Heart left ventricle (tissue), 16 donors: ENCODE measurements around the gene ARPC5L. TPM values are rescaled to one million over a fixed set of nuclear protein-coding genes. Genes with fewer than 3 reads are reported as not detected.
"Not testable (repeated sequence)": the region's sequence is repeated elsewhere in the genome, so short reads cannot be mapped to it uniquely, and the experiment has no call there.

Source experiments
- ATAC-seq, 4 donors: fragments of 200-7000 bp; cut with Tn5 transposase; one replicate each; pipeline ENCODE4 v1.9.1; 2020 to 2022; ENCODE audit warnings: moderate library complexity in 4 of 4, mild to moderate bottlenecking in 3 of 4, moderate number of reproducible peaks in 1 of 4
- DNase-seq, 5 donors: peaks; one replicate each; pipeline ENCODE4 v3.0.0-alpha.2; 2020
- H3K27ac ChIP-seq, 12 donors: fragments of 200-600 bp; sonication (generic) in 4 of 12; one replicate each; pipeline versions ENCODE4 v1.5.0 to v1.8.0; 2016 to 2022; ENCODE audit warnings: mild to moderate bottlenecking in 2 of 12
- H3K27me3 ChIP-seq, 9 donors: fragments of 200-600 bp; sonication (generic) in 2 of 9; one replicate each; pipeline versions ENCODE4 v1.5.1 to v1.8.0; 2016 to 2022; ENCODE audit warnings: mild to moderate bottlenecking in 3 of 9
- H3K36me3 ChIP-seq, 9 donors: fragments of 200-600 bp; sonication (generic) in 2 of 9; one replicate each; pipeline versions ENCODE4 v1.5.0 to v1.8.0; 2018 to 2022; ENCODE audit warnings: mild to moderate bottlenecking in 2 of 9
- H3K4me1 ChIP-seq, 12 donors: fragments of 200-600 bp; sonication (generic) in 4 of 12; one replicate each; pipeline versions ENCODE4 v1.5.0 to v1.8.0; 2016 to 2022; ENCODE audit warnings: mild to moderate bottlenecking in 3 of 12
- H3K4me3 ChIP-seq, 12 donors: fragments of 200-600 bp; sonication (generic) in 4 of 12; one replicate each; pipeline versions ENCODE4 v1.5.0 to v1.8.0; 2017 to 2022; ENCODE audit warnings: mild to moderate bottlenecking in 9 of 12, moderate library complexity in 4 of 12
- H3K9me3 ChIP-seq, 12 donors: fragments of 200-600 bp; sonication (generic) in 4 of 12; one replicate each; pipeline versions ENCODE4 v1.5.0 to v1.8.0; 2016 to 2022; ENCODE audit warnings: mild to moderate bottlenecking in 1 of 12
- POLR2A ChIP-seq, 2 donors: fragments of 450-650 bp; IDR thresholded peaks; one replicate each; pipeline ENCODE4 v1.6.1; 2017; ENCODE audit warnings: antibody characterized with exemption in 2 of 2, mild to moderate bottlenecking in 2 of 2, moderate library complexity in 2 of 2
- WGBS, 4 donors: extraction: QIAGEN DNeasy Blood & Tissue Kit in 2 of 4; methylation state at CpG; one replicate each; pipeline versions ENCODE4 v1.1.5 to v1.1.7; 2013 to 2018; 5-methylcytosine and 5-hydroxymethylcytosine counted together
- intact Hi-C, 10 donors: fragments of 100-400 bp; cut with DNase I; formaldehyde crosslinking; loops; one replicate each; pipeline versions ENCODE4 v1.11.1 to v1.14.2; 2022
- polyA plus RNA-seq, 2 donors: library from polyadenylated mRNA; stranded (reverse); fragments of 200-250 nt; gene quantifications; one replicate each; pipeline ENCODE4 v1.2.3, GENCODE V29; 2013
- total RNA-seq, 9 donors: library from RNA; depleted of rRNA in 2 of 9; stranded (reverse); fragments of >200 nt in 2 of 9; fragmentation: NEBNext Ultra II Directional in 3 of 9; extraction: Animal tissue kit (Norgen Biotek cat#: 25700) in 3 of 9; gene quantifications; one replicate each; pipeline versions ENCODE4 v1.1.0 to v1.2.4, GENCODE V29; 2016 to 2023
- TF ChIP-seq, protein P1 (sequence below), 12 donors: fragments of 200-600 bp; sonication (generic) in 4 of 12; IDR thresholded peaks; one replicate each; pipeline versions ENCODE4 v1.5.0 to v1.8.0; 2018 to 2022; ENCODE audit warnings: antibody characterized with exemption in 12 of 12, mild to moderate bottlenecking in 5 of 12
- donor health status: ischemic (EF 13 %, LVEDD 7.1; RV severe dilation, severe dysfunction).
- donor health status: healthy with polysubstance abuse.
- donor health status: DM: no; HTN: yes; CAD: no.
- donor health status: DM: no; HTN: no; CAD: no.
- donor health status: ischemic (EF 25% LVEDD 6.9; RV normal size, moderate dysfunction).
- donor health status: ischemic (EF 25% LVEDD 5.7; RV mildly dilated, moderate dysfunction).
- donor health status: healthy.
- donor health status: DM: yes; HTN: yes; CAD: no.
- donor health status: ischemic (EF 35%, LVEDD 5.7; RV mildly dilated, moderate dysfunction).
- donor health status: nonischemic (EF 11% LVEDD 7.7; RV severe dilation, severe dysfunction).
- donor health status: DM: yes; HTN: yes; CAD: no.
- donor health status: PGD.
- donor health status: ischemic (EF 29% LVEDD 5.4; RV normal size, mild dysfunction).
- donor health status: nonischemic (EF 23%, LVEDD 6.1; RV moderate dilation, normal function).

The ARPC5L gene
- total and polyA plus RNA-seq, 11 donors = 27.0 to 102 (median 39.7) TPM

DNA sequence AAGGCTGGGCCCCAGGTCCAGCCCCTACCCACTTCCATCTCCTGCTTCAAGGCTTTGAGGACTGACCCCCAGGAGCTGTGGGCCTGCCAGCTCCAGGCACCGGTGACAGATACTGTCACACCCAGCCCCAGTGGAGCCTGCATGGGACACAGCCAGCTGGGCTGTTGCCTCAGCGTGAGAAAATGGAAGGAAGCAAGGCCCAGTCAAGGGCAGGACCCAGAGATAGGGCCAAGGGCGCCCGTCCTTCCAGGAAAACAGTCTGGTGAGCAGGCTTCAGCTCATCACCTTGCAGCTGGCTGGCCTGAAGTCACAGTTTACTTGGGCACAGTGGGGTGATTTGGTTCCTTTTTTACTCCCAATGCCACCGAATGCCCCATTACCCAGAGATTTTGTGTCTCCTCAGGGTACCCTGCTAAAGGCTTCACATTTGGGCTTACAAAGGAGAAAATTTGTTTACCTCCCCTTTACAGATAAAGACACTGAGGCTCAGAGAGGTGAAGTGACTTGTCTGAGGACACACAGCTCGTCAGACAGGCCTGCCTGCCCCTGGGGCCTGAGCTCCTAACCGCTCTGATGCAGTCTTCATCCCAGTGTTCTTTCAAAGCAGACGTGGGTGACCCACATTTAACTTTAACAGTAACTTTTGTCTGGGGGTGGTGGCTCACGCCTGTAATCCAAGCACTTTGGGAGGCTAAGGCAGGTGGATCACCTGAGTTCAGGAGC is 30.1 kb upstream of the ARPC5L start:
- intact Hi-C loops = loop anchor here in 2 of 10 donors (1.0 to 5.0 kb wide), 4 partner anchors 20 to 55 kb away; partner anchors contain the start of gene OLFML2A (in 2 of the 2)
- WGBS, 4 donors = 26 to 41% (median 39%) methylated on average over 8 to 9 of the region's 9 CpGs

DNA sequence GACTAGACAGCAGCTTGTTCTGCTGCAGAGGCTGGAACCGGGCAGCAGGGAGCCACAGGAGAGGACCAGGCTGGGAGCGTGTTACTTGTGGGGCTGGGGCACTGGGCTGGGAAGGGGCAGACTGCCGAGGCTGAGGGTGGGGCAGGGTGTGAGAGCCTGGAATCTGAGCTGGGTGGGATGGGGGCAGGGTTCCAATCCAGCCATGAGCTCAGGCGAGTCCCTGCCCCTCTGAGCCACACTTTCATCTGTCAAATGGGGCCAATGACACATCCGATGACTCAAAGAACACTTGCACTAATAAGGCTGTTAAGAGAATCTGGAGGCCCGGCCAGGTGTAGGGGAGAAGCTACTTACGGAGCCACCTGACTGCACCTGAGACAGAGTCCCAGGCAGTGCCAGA is 27.3 kb upstream of the ARPC5L start:
- Histone ChIP-seq H3K4me1 (peaks cover 0 to 53% (median 41%) of the 10 kb centered on the region in 12 donors), H3K27me3 (no peaks in the 10 kb centered on the region), H3K9me3 (no peaks in the 10 kb centered on the region), H3K36me3 (no peaks in the 10 kb centered on the region), H3K27ac (peak overlapping the region; percentile 75 to 95 (median 88)), H3K4me3 (peak overlapping the region in 1 of 12 donors; percentile 4)
- TF ChIP-seq, protein P1, sequence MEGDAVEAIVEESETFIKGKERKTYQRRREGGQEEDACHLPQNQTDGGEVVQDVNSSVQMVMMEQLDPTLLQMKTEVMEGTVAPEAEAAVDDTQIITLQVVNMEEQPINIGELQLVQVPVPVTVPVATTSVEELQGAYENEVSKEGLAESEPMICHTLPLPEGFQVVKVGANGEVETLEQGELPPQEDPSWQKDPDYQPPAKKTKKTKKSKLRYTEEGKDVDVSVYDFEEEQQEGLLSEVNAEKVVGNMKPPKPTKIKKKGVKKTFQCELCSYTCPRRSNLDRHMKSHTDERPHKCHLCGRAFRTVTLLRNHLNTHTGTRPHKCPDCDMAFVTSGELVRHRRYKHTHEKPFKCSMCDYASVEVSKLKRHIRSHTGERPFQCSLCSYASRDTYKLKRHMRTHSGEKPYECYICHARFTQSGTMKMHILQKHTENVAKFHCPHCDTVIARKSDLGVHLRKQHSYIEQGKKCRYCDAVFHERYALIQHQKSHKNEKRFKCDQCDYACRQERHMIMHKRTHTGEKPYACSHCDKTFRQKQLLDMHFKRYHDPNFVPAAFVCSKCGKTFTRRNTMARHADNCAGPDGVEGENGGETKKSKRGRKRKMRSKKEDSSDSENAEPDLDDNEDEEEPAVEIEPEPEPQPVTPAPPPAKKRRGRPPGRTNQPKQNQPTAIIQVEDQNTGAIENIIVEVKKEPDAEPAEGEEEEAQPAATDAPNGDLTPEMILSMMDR (IDR thresholded peaks at IDR 0.05) = no peak
- TF ChIP-seq POLR2A (IDR thresholded peaks at IDR 0.05) = no peak
- DNase-seq = peak in 2 of 5 donors; percentile 48 to 70
- intact Hi-C loops = loop anchor here in 3 of 10 donors (2.0 to 5.0 kb wide), 3 partner anchors 18 to 57 kb away; partner anchors contain the start of genes OLFML2A (in 2 of the 3) and WDR38 (in 1 of the 3)
- peak in 3 of 4 donors; percentile 2 to 26 (median 21) for ATAC-seq
- WGBS, 4 donors = 41 to 53% (median 44%) methylated on average over 6 to 7 of the region's 7 CpGs

More for the DNA sequence above, 30.1 kb upstream of the ARPC5L start:
- Histone ChIP-seq H3K36me3 (no peaks in the 10 kb centered on the region), H3K27me3 (no peaks in the 10 kb centered on the region), H3K9me3 (no peaks in the 10 kb centered on the region), H3K4me3 (no peak overlapping the region), H3K27ac (peak overlapping the region; percentile 34 to 93 (median 86)), H3K4me1 (peaks cover 0 to 57% (median 41%) of the 10 kb centered on the region in 12 donors)
- ATAC-seq (peak; percentile 86 to 93 (median 90)), DNase-seq (peak; percentile 79 to 93 (median 85))
- no peak for TF ChIP-seq POLR2A (IDR thresholded peaks at IDR 0.05)
- TF ChIP-seq, protein P1 (IDR thresholded peaks at IDR 0.05) = no peak

DNA sequence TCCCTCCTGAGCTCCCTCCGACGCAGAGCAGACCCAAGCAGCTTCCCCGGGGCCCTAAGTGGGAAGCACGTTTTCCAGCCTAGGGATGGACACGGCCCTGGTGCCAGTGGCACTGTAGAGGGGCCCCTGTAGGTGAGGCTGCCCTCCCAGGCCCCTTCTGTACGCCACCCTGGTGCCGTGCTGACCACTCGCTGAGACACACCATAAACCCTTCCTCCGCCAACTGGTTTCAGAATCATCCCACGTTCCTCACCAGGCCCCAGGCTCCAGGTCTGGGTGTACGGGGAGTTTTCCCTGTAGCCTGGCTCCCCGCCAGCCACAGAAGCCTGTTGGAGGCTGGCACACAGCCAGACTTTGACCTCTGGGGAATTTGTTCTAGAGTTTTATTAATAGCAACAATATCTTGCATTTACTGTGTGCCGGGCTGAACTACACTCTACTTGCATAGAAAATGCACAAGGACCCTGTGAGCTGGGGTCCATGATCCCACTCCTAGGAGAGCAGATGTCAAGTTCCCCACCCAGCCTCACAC is 26.8 kb upstream of the ARPC5L start:
- 7 to 20% (median 16%) methylated on average over 9 to 13 of the region's 13 CpGs for WGBS, 4 donors

DNA sequence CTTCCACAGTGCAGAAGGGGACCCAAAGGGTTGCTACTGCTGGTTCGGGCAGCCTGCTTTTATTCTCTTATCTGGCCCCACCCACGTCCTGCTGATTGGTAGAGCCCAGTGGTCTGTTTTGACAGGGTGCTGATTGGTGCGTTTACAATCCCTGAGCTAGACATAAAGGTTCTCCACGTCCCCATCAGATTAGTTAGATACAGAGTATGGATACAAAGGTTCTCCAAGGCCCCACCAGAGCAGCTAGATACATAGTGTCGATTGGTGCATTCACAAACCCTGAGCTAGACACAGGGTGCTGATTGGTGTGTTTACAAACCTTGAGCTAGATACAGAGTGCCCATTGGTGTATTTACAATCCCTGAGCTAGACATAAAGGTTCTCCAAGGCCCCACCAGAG is 23.8 kb upstream of the ARPC5L start:
- WGBS, 4 donors = 69 to 80% (median 73%) methylated on average over 5 of the region's 5 CpGs
- not testable (repeated sequence) for H3K9me3 ChIP-seq, H3K27me3 ChIP-seq, ATAC-seq, H3K4me3 ChIP-seq, H3K36me3 ChIP-seq, H3K27ac ChIP-seq, DNase-seq
- intact Hi-C loops = loop anchor here in 1 of 10 donors (5.0 kb wide), 1 partner anchor 41 kb away; no protein-coding TSS in a partner anchor
- peaks cover 0 to 43% (median 24%) of the 10 kb centered on the region in 12 donors for H3K4me1 ChIP-seq

More for the DNA sequence above, 26.8 kb upstream of the ARPC5L start:
- intact Hi-C loops = loop anchor here in 1 of 10 donors (2.0 to 5.0 kb wide), 2 partner anchors 18 to 38 kb away; partner anchors contain the start of gene WDR38
- no peak for TF ChIP-seq POLR2A (IDR thresholded peaks at IDR 0.05)
- TF ChIP-seq, protein P1 (IDR thresholded peaks at IDR 0.05) = no peak
- H3K27ac ChIP-seq = peak overlapping the region; percentile 75 to 95 (median 88)
- no peaks in the 10 kb centered on the region for H3K36me3 ChIP-seq
- H3K4me3 ChIP-seq = peak overlapping the region in 2 of 12 donors; percentile 4 to 14
- no peaks in the 10 kb centered on the region for H3K27me3 ChIP-seq
- peaks cover 0 to 58% (median 41%) of the 10 kb centered on the region in 12 donors for H3K4me1 ChIP-seq
- DNase-seq (peak; percentile 91 to 96 (median 91)), ATAC-seq (peak; percentile 45 to 62 (median 54))
- no peaks in the 10 kb centered on the region for H3K9me3 ChIP-seq

DNA sequence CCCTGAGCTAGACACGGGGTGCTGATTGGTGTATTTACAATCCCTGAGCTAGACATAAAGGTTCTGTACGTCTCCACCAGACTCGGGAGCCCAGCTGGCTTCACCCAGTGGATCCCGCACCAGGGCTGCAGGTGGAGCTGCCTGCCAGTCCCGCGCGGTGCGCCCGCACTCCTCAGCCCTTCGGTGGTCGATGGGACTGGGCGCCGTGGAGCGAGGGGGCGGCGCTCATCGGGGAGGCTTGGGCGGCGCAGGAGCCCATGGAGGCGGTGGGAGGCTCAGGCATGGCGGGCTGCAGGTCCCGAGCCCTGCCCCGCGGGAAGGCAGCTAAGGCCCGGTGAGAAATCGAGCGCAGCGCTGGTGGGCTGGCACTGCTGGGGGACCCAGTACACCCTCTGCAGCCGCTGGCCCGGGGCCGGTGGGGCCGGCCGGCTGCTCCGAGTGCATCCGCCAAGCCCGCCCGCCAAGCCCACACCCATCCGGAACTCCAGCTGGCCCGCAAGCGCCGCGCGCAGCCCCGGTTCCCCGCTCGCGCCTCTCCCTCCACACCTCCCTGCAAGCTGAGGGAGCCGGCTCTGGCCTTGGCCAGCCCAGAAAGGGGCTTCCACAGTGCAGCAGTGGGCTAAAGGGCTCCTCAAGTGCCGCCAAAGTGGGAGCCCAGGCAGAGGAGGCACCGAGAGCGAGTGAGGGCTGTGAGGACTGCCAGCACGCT is 23.2 kb upstream of the ARPC5L start:
- not testable (repeated sequence) for H3K9me3 ChIP-seq
- peak overlapping the region in 1 of 12 donors; percentile 36 for H3K4me3 ChIP-seq

More for the DNA sequence above, 23.2 kb upstream of the ARPC5L start:
- H3K27ac ChIP-seq, H3K27me3 ChIP-seq, DNase-seq, ATAC-seq, H3K36me3 ChIP-seq: not testable (repeated sequence)
- intact Hi-C loops = loop anchor here in 1 of 10 donors (5.0 kb wide), 1 partner anchor 41 kb away; no protein-coding TSS in a partner anchor
- peaks cover 0 to 41% (median 22%) of the 10 kb centered on the region in 12 donors for H3K4me1 ChIP-seq
- WGBS, 4 donors = 73 to 90% (median 84%) methylated on average over 11 to 47 of the region's 52 CpGs
